CD8-positive, alpha-beta memory T cell (primary cell): Measurements from ENCODE around the gene NPL. TPM values are rescaled to one million over a fixed set of nuclear protein-coding genes. Genes with fewer than 3 reads are reported as not detected.
A peak's percentile ranks its signal among the peaks of the same experiment; 100 is the strongest.

Experiments used
- CTCF ChIA-PET: fragments of 350-600 bp; sonication (Branson Sonifier 250); formaldehyde crosslinking; loops from one replicate; lab custom pipeline; 2021; ENCODE audit warnings: antibody characterized with exemption; lab: Charles Lee
- POLR2A ChIA-PET: fragments of 350-600 bp; sonication (Branson Sonifier 250); formaldehyde crosslinking; loops from one replicate; lab custom pipeline; 2021; ENCODE audit warnings: antibody characterized with exemption; lab: Charles Lee
- DNase-seq, 5 donors: peaks; one replicate each; pipeline versions ENCODE4 v3.0.0 to v3.0.0-alpha.2; 2020 to 2022; ENCODE audit warnings: mixed read lengths in 1 of 5
- H3K27ac ChIP-seq: one replicate; pipeline ENCODE4 v1.7.0; 2013; ENCODE audit warnings: low read depth, mild to moderate bottlenecking, low read length, moderate library complexity
- H3K27me3 ChIP-seq: 2 replicates; pipeline ENCODE4 v1.7.0; 2013; ENCODE audit warnings: low read length, mild to moderate bottlenecking; ENCODE audit not compliant: insufficient read depth, poor library complexity, severe bottlenecking
- H3K36me3 ChIP-seq: 2 replicates; pipeline ENCODE4 v1.7.0; 2013; ENCODE audit warnings: mild to moderate bottlenecking, low read length, moderate library complexity; ENCODE audit not compliant: insufficient read depth
- H3K4me1 ChIP-seq: 2 replicates; pipeline ENCODE4 v1.7.0; 2013; ENCODE audit warnings: mild to moderate bottlenecking, low read length, moderate library complexity; ENCODE audit not compliant: insufficient read depth
- H3K4me3 ChIP-seq: 2 replicates; pipeline ENCODE4 v1.7.0; 2013; ENCODE audit warnings: mild to moderate bottlenecking, low read length
- H3K9me3 ChIP-seq: 2 replicates; pipeline ENCODE4 v1.7.0; 2013; ENCODE audit warnings: mild to moderate bottlenecking, low read length
- H3K27ac Mint-ChIP-seq, 8 donors: one replicate each; pipeline ENCODE4 v1.8.0; 2020 to 2021; ENCODE audit warnings: mixed read lengths in 8 of 8, mild to moderate bottlenecking in 6 of 8, inconsistent platforms in 3 of 8, moderate library complexity in 3 of 8
- H3K27me3 Mint-ChIP-seq, 2 donors: one replicate each; pipeline ENCODE4 v1.8.0; 2020 to 2021; ENCODE audit warnings: mixed read lengths in 2 of 2, mild to moderate bottlenecking in 1 of 2, moderate library complexity in 1 of 2
- H3K36me3 Mint-ChIP-seq, 3 donors: one replicate each; pipeline ENCODE4 v1.8.0; 2020 to 2021; ENCODE audit warnings: mixed read lengths in 3 of 3, inconsistent platforms in 1 of 3, mild to moderate bottlenecking in 1 of 3
- H3K4me1 Mint-ChIP-seq, 3 donors: one replicate each; pipeline ENCODE4 v1.8.0; 2020 to 2021; ENCODE audit warnings: mixed read lengths in 3 of 3, inconsistent platforms in 1 of 3, mild to moderate bottlenecking in 1 of 3
- H3K4me3 Mint-ChIP-seq, 7 donors: one replicate each; pipeline ENCODE4 v1.8.0; 2020 to 2021; ENCODE audit warnings: mixed read lengths in 7 of 7, mild to moderate bottlenecking in 6 of 7, moderate library complexity in 4 of 7, inconsistent platforms in 2 of 7
- H3K9me3 Mint-ChIP-seq, 5 donors: one replicate each; pipeline ENCODE4 v1.8.0; 2020 to 2022; ENCODE audit warnings: mixed read lengths in 5 of 5, mild to moderate bottlenecking in 3 of 5, moderate library complexity in 2 of 5, inconsistent platforms in 1 of 5
- polyA plus RNA-seq: library from polyadenylated mRNA; unstranded; fragments of 300-500 nt; fragmentation: Illumina TruSeq; gene quantifications from one replicate; pipeline ENCODE4 v1.2.3, GENCODE V29; 2021
- total RNA-seq, 2 experiments: library from RNA; stranded (reverse); gene quantifications; one replicate each; pipeline ENCODE4 v1.2.3, GENCODE V29; 2021

Gene NPL
- 10 to 100 TPM in 1 of 2 experiments, 1 to 10 TPM in 1; 9.3 to 12.3 TPM for total RNA-seq
- 8.5 TPM for polyA plus RNA-seq

- peak within 1 kb of the TSS; percentile 71 to 94 (median 90) for H3K27ac Mint-ChIP-seq
- H3K36me3 Mint-ChIP-seq: peaks cover 0 to 2% (median 0%) of the 10 kb centered on the region in 3 donors
- H3K4me3 ChIP-seq: peak within 1 kb of the TSS; percentile 89
- no peaks in the 10 kb centered on the region for H3K9me3 Mint-ChIP-seq
- H3K4me3 Mint-ChIP-seq: peak within 1 kb of the TSS; percentile 89 to 94 (median 91)
- peaks cover 2 to 3% of the 10 kb centered on the region in 2 donors for H3K27me3 Mint-ChIP-seq
- peak; percentile 76 to 88 (median 85) for DNase-seq
- peaks cover 15% of the 10 kb centered on the region for H3K4me1 ChIP-seq
- H3K36me3 ChIP-seq: no peaks in the 10 kb centered on the region
- peak within 1 kb of the TSS; percentile 28 for H3K27ac ChIP-seq
- H3K4me1 Mint-ChIP-seq: peaks cover 11 to 17% (median 12%) of the 10 kb centered on the region in 3 donors
- POLR2A ChIA-PET: interaction anchor here (0.7 to 1.0 kb wide), 2 partner anchors 200 to 201 kb away, joined by 3 read pairs; partner anchors contain the start of gene RNASEL
- CTCF ChIA-PET: interaction anchor here (2.4 to 12.7 kb wide), 2 partner anchors 191 to 201 kb away, joined by 7 to 306 read pairs; partner anchors contain the start of gene RNASEL
- H3K9me3 ChIP-seq: no peaks in the 10 kb centered on the region
- no peaks in the 10 kb centered on the region for H3K27me3 ChIP-seq
These were observed at the start of gene NPL for GRCh38 chr1:182789138-182790076. Gene NPL (plus strand): TSS chr1:182789773. CDS start chr1:182794372, 4,599 bp downstream.

- POLR2A ChIA-PET: no interaction called here
- no peaks in the 10 kb centered on the region for H3K4me1 ChIP-seq
- no peak for DNase-seq
- H3K36me3 ChIP-seq: no peaks in the 10 kb centered on the region
- no peaks in the 10 kb centered on the region for H3K9me3 Mint-ChIP-seq
- peaks cover 1 to 7% of the 10 kb centered on the region in 2 donors for H3K27me3 Mint-ChIP-seq
- H3K27me3 ChIP-seq: no peaks in the 10 kb centered on the region
- no peak overlapping the region for H3K4me3 Mint-ChIP-seq
- no peak overlapping the region for H3K4me3 ChIP-seq
- no peaks in the 10 kb centered on the region for H3K9me3 ChIP-seq
- H3K4me1 Mint-ChIP-seq: peaks cover 0 to 2% (median 0%) of the 10 kb centered on the region in 3 donors
- no peak overlapping the region for H3K27ac Mint-ChIP-seq
- CTCF ChIA-PET: no interaction called here
- no peak overlapping the region for H3K27ac ChIP-seq
- H3K36me3 Mint-ChIP-seq: no peaks in the 10 kb centered on the region
These were observed 49.5 kb upstream of the NPL start for GRCh38 chr1:182740120-182740519.

- Histone ChIP-seq H3K4me1 (no peaks in the 10 kb centered on the region), H3K9me3 (no peaks in the 10 kb centered on the region), H3K27ac (no peak overlapping the region), H3K36me3 (no peaks in the 10 kb centered on the region), H3K27me3 (no peaks in the 10 kb centered on the region), H3K4me3 (no peak overlapping the region)
- no peak overlapping the region for H3K27ac Mint-ChIP-seq
- no peaks in the 10 kb centered on the region for H3K36me3 Mint-ChIP-seq
- CTCF ChIA-PET: no interaction called here
- peaks cover 5 to 22% of the 10 kb centered on the region in 2 donors for H3K27me3 Mint-ChIP-seq
- no peak for DNase-seq
- H3K4me1 Mint-ChIP-seq: peaks cover 0 to 2% (median 0%) of the 10 kb centered on the region in 3 donors
- no peaks in the 10 kb centered on the region for H3K9me3 Mint-ChIP-seq
- no peak overlapping the region for H3K4me3 Mint-ChIP-seq
- POLR2A ChIA-PET: no interaction called here
These were observed 46.8 kb upstream of the NPL start for GRCh38 chr1:182742780-182743179.

GRCh38 chr1:182752077-182752988, 37.2 kb upstream of the NPL start:
- Mint-ChIP-seq H3K9me3 (no peaks in the 10 kb centered on the region), H3K4me1 (no peaks in the 10 kb centered on the region), H3K27ac (no peak overlapping the region), H3K36me3 (no peaks in the 10 kb centered on the region), H3K27me3 (peaks cover 7 to 45% of the 10 kb centered on the region in 2 donors), H3K4me3 (no peak overlapping the region)
- Histone ChIP-seq H3K36me3 (no peaks in the 10 kb centered on the region), H3K27ac (no peak overlapping the region), H3K27me3 (no peaks in the 10 kb centered on the region), H3K4me1 (no peaks in the 10 kb centered on the region), H3K9me3 (no peaks in the 10 kb centered on the region), H3K4me3 (no peak overlapping the region)
- ChIA-PET CTCF (no interaction called here), POLR2A (no interaction called here)
- no peak for DNase-seq

- ChIA-PET POLR2A (no interaction called here), CTCF (no interaction called here)
These were observed 35.5 kb upstream of the NPL start for GRCh38 chr1:182754087-182754486.

GRCh38 chr1:182754543-182755314, 34.8 kb upstream of the NPL start:
- ChIA-PET CTCF (no interaction called here), POLR2A (no interaction called here)
- Histone ChIP-seq H3K27me3 (no peaks in the 10 kb centered on the region), H3K4me3 (no peak overlapping the region), H3K4me1 (no peaks in the 10 kb centered on the region), H3K27ac (no peak overlapping the region), H3K36me3 (no peaks in the 10 kb centered on the region), H3K9me3 (no peaks in the 10 kb centered on the region)
- H3K27me3 Mint-ChIP-seq: peaks cover 3 to 29% of the 10 kb centered on the region in 2 donors
- H3K9me3 Mint-ChIP-seq: no peaks in the 10 kb centered on the region
- H3K27ac Mint-ChIP-seq: no peak overlapping the region
- no peaks in the 10 kb centered on the region for H3K36me3 Mint-ChIP-seq
- no peaks in the 10 kb centered on the region for H3K4me1 Mint-ChIP-seq
- no peak overlapping the region for H3K4me3 Mint-ChIP-seq
- no peak for DNase-seq

More at GRCh38 chr1:182754087-182754486, 35.5 kb upstream of the NPL start:
- peaks cover 7 to 35% of the 10 kb centered on the region in 2 donors for H3K27me3 Mint-ChIP-seq
- H3K27ac ChIP-seq: no peak overlapping the region
- H3K36me3 Mint-ChIP-seq: no peaks in the 10 kb centered on the region
- H3K36me3 ChIP-seq: no peaks in the 10 kb centered on the region
- no peak overlapping the region for H3K27ac Mint-ChIP-seq
- no peak overlapping the region for H3K4me3 Mint-ChIP-seq
- H3K4me3 ChIP-seq: no peak overlapping the region
- no peaks in the 10 kb centered on the region for H3K27me3 ChIP-seq
- H3K4me1 ChIP-seq: no peaks in the 10 kb centered on the region
- H3K4me1 Mint-ChIP-seq: no peaks in the 10 kb centered on the region
- no peak for DNase-seq
- H3K9me3 Mint-ChIP-seq: no peaks in the 10 kb centered on the region
- H3K9me3 ChIP-seq: no peaks in the 10 kb centered on the region

GRCh38 chr1:182755632-182756031, 33.9 kb upstream of the NPL start:
- no peaks in the 10 kb centered on the region for H3K36me3 Mint-ChIP-seq
- Histone ChIP-seq H3K4me3 (no peak overlapping the region), H3K36me3 (no peaks in the 10 kb centered on the region), H3K9me3 (no peaks in the 10 kb centered on the region), H3K27ac (no peak overlapping the region), H3K4me1 (no peaks in the 10 kb centered on the region), H3K27me3 (no peaks in the 10 kb centered on the region)
- peaks cover 2 to 27% of the 10 kb centered on the region in 2 donors for H3K27me3 Mint-ChIP-seq
- H3K9me3 Mint-ChIP-seq: no peaks in the 10 kb centered on the region
- no peak overlapping the region for H3K4me3 Mint-ChIP-seq
- H3K4me1 Mint-ChIP-seq: no peaks in the 10 kb centered on the region
- H3K27ac Mint-ChIP-seq: no peak overlapping the region
- CTCF ChIA-PET: no interaction called here
- POLR2A ChIA-PET: no interaction called here
- no peak for DNase-seq
